Caco-2 (cell line): Measurements from ENCODE around the gene AIG1. TPM values are rescaled to one million over a fixed set of nuclear protein-coding genes. Genes with fewer than 3 reads are reported as not detected.

Experiments used
- BruUV-seq: library from RNA; stranded (reverse); fragments of 400-500 nt; replicated peaks from 2 replicates; lab custom pipeline; 2021; lab: Mats Ljungman, UMichigan
- CTCF ChIA-PET: fragments of 300-600 bp; sonication (Branson Sonifier 250); formaldehyde crosslinking; loops from one replicate; lab custom pipeline; 2022; ENCODE audit warnings: antibody characterized with exemption; lab: Charles Lee
- POLR2A ChIA-PET: fragments of 300-600 bp; sonication (Branson Sonifier 250); formaldehyde crosslinking; loops from one replicate; lab custom pipeline; 2022; ENCODE audit warnings: antibody characterized with exemption; lab: Charles Lee
- DNase-seq, 2 experiments: peaks; one replicate each; pipeline versions ENCODE4 v3.0.0 to v3.0.0-alpha.2; 2020 to 2022
- H3K27me3 ChIP-seq: replicated peaks from 2 replicates; pipeline ENCODE4 v1.6.0; 2011; ENCODE audit warnings: low read length; ENCODE audit not compliant: control insufficient read depth, insufficient read depth
- H3K36me3 ChIP-seq: 2 replicates; pipeline ENCODE4 v1.5.1; 2011; ENCODE audit warnings: low read length; ENCODE audit not compliant: control insufficient read depth, insufficient read depth
- H3K4me1 ChIP-seq: fragments of 250-450 bp; sonication (Bioruptor Pico); 2 replicates; pipeline ENCODE4 v1.5.1; 2020; ENCODE audit warnings: mild to moderate bottlenecking
- H3K4me3 ChIP-seq: 2 replicates; pipeline ENCODE4 v1.5.1; 2011; ENCODE audit warnings: low read depth, mild to moderate bottlenecking, control low read depth, low read length
- H3K9me3 ChIP-seq: fragments of 250-450 bp; sonication (Bioruptor Pico); 2 replicates; pipeline ENCODE4 v1.5.1; 2020; ENCODE audit warnings: mild to moderate bottlenecking, moderate library complexity
- H3K27ac Mint-ChIP-seq: one replicate; pipeline ENCODE4 v1.8.0; 2022; ENCODE audit warnings: mixed read lengths; ENCODE audit not compliant: unreplicated experiment
- H3K27me3 Mint-ChIP-seq: one replicate; pipeline ENCODE4 v1.8.0; 2022; ENCODE audit warnings: mixed read lengths; ENCODE audit not compliant: insufficient read depth, unreplicated experiment
- H3K36me3 Mint-ChIP-seq: one replicate; pipeline ENCODE4 v1.8.0; 2022; ENCODE audit warnings: mild to moderate bottlenecking, mixed read lengths; ENCODE audit not compliant: insufficient read depth, unreplicated experiment
- H3K4me1 Mint-ChIP-seq: one replicate; pipeline ENCODE4 v1.8.0; 2022; ENCODE audit warnings: low read depth, mixed read lengths; ENCODE audit not compliant: unreplicated experiment
- H3K4me3 Mint-ChIP-seq: one replicate; pipeline ENCODE4 v1.8.0; 2022; ENCODE audit warnings: mild to moderate bottlenecking, moderate library complexity, mixed read lengths; ENCODE audit not compliant: unreplicated experiment
- H3K9me3 Mint-ChIP-seq: one replicate; pipeline ENCODE4 v1.8.0; 2022; ENCODE audit warnings: mixed read lengths; ENCODE audit not compliant: unreplicated experiment
- intact Hi-C: fragments of 100-400 bp; cut with micrococcal nuclease; formaldehyde crosslinking; loops from one replicate; pipeline ENCODE4 v1.10.0; 2022; ENCODE audit not compliant: unreplicated experiment
- total RNA-seq: library from RNA; stranded (reverse); gene quantifications from 2 replicates; pipeline ENCODE4 v1.2.3, GENCODE V29; 2022
- TF ChIP-seq, protein P1 (sequence below), 2 experiments: fragments of 200-600 bp in 1 of 2; IDR thresholded peaks; 1 replicate in 1 of 2; 2 replicates in 1 of 2; pipeline versions ENCODE4 v1.5.1 to v1.8.0; 2011 to 2022; ENCODE audit warnings: antibody characterized with exemption in 1 of 2, control low read depth in 1 of 2, inconsistent platforms in 1 of 2, low read depth in 1 of 2, low read length in 1 of 2, mild to moderate bottlenecking in 1 of 2, moderate library complexity in 1 of 2; ENCODE audit not compliant: insufficient read depth in 1 of 2, severe bottlenecking in 1 of 2, unreplicated experiment in 1 of 2

The AIG1 gene
- total RNA-seq, 1 experiment from 2014 or later, result 27.6 TPM

DNA sequence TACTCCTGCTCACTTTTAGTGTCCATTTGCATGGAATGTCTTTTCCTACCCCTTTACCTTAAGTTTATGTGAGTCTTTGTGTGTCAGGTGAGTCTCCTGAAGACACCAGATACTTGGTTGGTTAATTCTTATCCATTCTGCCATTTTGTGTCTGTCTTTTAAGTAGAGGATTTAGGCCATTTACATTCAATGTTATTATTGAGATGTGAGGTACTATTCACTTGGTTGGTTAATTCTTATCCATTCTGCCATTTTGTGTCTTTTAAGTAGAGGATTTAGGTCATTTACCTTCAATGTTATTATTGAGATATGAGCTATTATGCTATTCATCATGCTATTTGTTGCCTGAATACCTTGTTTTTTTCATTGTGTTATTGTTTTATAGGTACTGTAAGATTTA is 113.8 kb downstream of the AIG1 start:
- ChIA-PET CTCF (no interaction called here), POLR2A (no interaction called here)
- intact Hi-C loops, result no loop called here
- H3K36me3 ChIP-seq, result no peaks in the 10 kb centered on the region
- H3K27me3 ChIP-seq, result no peaks in the 10 kb centered on the region
- peaks cover 17% of the 10 kb centered on the region for H3K9me3 Mint-ChIP-seq
- BruUV-seq, result no TSS peak
- no peak overlapping the region for H3K4me3 Mint-ChIP-seq
- TF ChIP-seq, protein P1, sequence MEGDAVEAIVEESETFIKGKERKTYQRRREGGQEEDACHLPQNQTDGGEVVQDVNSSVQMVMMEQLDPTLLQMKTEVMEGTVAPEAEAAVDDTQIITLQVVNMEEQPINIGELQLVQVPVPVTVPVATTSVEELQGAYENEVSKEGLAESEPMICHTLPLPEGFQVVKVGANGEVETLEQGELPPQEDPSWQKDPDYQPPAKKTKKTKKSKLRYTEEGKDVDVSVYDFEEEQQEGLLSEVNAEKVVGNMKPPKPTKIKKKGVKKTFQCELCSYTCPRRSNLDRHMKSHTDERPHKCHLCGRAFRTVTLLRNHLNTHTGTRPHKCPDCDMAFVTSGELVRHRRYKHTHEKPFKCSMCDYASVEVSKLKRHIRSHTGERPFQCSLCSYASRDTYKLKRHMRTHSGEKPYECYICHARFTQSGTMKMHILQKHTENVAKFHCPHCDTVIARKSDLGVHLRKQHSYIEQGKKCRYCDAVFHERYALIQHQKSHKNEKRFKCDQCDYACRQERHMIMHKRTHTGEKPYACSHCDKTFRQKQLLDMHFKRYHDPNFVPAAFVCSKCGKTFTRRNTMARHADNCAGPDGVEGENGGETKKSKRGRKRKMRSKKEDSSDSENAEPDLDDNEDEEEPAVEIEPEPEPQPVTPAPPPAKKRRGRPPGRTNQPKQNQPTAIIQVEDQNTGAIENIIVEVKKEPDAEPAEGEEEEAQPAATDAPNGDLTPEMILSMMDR (IDR thresholded peaks at IDR 0.05; ENCODE audit: insufficient read depth in 1 of 2, low read depth in 1 of 2, low read length in 1 of 2, severe bottlenecking in 1 of 2, unreplicated experiment in 1 of 2), result no peak
- no peaks in the 10 kb centered on the region for H3K27me3 Mint-ChIP-seq
- no peak for DNase-seq
- no peak overlapping the region for H3K27ac Mint-ChIP-seq
- no peaks in the 10 kb centered on the region for H3K4me1 ChIP-seq
- no peaks in the 10 kb centered on the region for H3K4me1 Mint-ChIP-seq
- no peaks in the 10 kb centered on the region for H3K36me3 Mint-ChIP-seq
- H3K4me3 ChIP-seq, result no peak overlapping the region
- peaks cover 4% of the 10 kb centered on the region; the same call in 1 of the 2 replicates for H3K9me3 ChIP-seq

DNA sequence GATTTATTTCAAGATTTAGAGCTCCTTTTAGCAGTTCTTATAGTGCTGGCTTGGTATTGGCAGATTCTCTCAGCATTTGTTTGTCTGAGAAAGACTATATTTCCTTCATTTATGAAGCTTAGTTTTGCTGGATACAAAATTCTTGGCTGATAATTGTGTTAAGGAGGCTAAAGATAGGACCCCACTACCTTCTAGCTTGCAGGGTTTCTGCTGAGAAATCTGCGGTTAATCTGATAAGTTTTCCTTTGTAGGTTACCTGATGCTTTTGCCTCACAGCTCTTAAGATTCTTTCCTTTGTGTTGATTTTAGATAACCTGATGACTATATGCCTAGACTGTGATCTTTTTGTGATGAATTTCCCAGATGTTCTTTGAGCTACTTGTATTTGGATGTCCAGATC is 114.3 kb downstream of the AIG1 start:
- no peaks in the 10 kb centered on the region for H3K27me3 Mint-ChIP-seq
- Histone ChIP-seq H3K9me3 (peaks cover 4% of the 10 kb centered on the region; the same call in 1 of the 2 replicates), H3K4me3 (no peak overlapping the region), H3K36me3 (no peaks in the 10 kb centered on the region), H3K27me3 (no peaks in the 10 kb centered on the region), H3K4me1 (no peaks in the 10 kb centered on the region)
- H3K4me1 Mint-ChIP-seq, result no peaks in the 10 kb centered on the region
- ChIA-PET CTCF (no interaction called here), POLR2A (no interaction called here)
- TF ChIP-seq, protein P1 (IDR thresholded peaks at IDR 0.05; ENCODE audit: insufficient read depth in 1 of 2, low read depth in 1 of 2, low read length in 1 of 2, severe bottlenecking in 1 of 2, unreplicated experiment in 1 of 2), result no peak
- intact Hi-C loops, result no loop called here
- DNase-seq, result no peak
- no peak overlapping the region for H3K27ac Mint-ChIP-seq
- H3K9me3 Mint-ChIP-seq, result peaks cover 17% of the 10 kb centered on the region
- no peaks in the 10 kb centered on the region for H3K36me3 Mint-ChIP-seq
- H3K4me3 Mint-ChIP-seq, result no peak overlapping the region
- no TSS peak for BruUV-seq

DNA sequence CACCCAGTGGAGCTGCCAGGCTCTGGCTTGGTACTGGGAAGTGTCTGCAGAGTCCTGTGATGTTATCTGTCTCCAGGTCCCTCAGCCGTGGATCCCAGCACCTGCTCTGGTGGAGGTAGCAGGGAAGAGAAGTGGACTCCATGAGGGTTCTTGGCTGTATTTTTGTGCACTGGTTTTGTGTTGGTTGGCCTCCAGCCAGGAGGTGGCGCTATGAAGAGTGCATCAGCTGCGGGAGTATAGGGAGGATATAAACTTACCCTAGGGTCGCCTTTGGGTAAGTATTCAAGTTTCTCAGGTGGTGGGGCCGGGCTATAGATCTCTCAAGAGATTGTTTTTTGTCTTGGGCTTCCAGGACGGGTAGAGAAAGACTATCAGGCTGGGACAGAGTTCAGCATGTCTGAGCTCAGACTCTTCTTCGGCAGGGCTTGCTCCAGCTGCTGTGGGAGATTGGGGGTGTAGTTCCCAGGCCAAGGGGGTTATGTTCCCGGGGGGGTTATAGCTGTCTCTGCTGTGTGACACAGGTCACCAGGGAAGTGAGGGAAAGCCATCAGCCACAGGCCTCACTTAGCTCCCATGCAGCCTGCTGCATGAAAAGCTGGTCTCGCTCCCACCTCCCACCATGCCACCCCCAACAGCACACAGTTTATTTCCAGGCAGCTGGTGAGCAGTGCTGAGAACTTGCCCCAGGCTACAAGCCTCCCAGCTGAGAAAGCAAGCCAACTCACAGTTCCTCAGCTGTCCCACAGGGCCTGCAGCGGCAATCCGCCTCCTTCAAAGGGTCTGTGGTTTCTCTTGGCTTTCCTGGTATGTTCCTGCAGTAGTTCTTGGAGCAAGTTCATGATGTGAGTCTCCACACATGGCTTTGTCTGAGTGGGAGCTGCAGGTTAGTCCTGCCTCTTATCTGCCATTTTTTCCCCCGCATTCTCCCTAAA is 115.7 kb downstream of the AIG1 start:
- H3K4me1 Mint-ChIP-seq, result no peaks in the 10 kb centered on the region
- no peaks in the 10 kb centered on the region for H3K36me3 Mint-ChIP-seq
- TF ChIP-seq, protein P1 (IDR thresholded peaks at IDR 0.05; ENCODE audit: insufficient read depth in 1 of 2, low read depth in 1 of 2, low read length in 1 of 2, severe bottlenecking in 1 of 2, unreplicated experiment in 1 of 2), result peak in 1 of 2 experiments; percentile 13
- Histone ChIP-seq H3K4me3 (no peak overlapping the region), H3K27me3 (no peaks in the 10 kb centered on the region), H3K4me1 (no peaks in the 10 kb centered on the region), H3K36me3 (no peaks in the 10 kb centered on the region), H3K9me3 (peaks cover 4% of the 10 kb centered on the region; the same call in 1 of the 2 replicates)
- POLR2A ChIA-PET, result no interaction called here
- no peak overlapping the region for H3K27ac Mint-ChIP-seq
- no TSS peak for BruUV-seq
- H3K27me3 Mint-ChIP-seq, result no peaks in the 10 kb centered on the region
- no peak overlapping the region for H3K4me3 Mint-ChIP-seq
- peaks cover 17% of the 10 kb centered on the region for H3K9me3 Mint-ChIP-seq
- intact Hi-C loops, result no loop called here
- no peak for DNase-seq
- CTCF ChIA-PET, result no interaction called here
